ENCODE data around the gene MRPS15.

MRPS15 gene

DNA sequence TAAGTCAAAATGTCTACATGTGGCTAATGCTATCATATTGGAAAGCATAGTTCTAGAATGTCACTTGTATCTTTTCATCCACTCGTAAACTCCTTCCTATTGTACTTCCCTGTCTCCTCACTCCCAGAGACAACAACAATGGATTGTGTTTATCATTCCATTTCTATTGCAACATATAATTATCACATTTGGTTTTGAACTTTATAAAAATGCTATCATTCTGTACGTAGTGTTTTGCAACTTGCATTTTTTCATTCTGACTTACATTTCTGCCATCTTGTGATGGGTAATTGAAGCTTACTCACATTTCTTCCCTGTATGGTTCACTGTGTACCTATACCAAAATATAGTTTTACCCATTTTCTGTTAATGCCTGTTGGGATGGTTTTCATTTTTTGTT is 33.0 kb upstream of the MRPS15 start:
- no peak overlapping the region for H2BK15ac ChIP-seq (ENCODE audit: low read length)
- no peak overlapping the region for H3K14ac ChIP-seq (ENCODE audit: low read length)
- no peak overlapping the region for H3K4ac ChIP-seq (ENCODE audit: low read length)
- no peak overlapping the region for H4K91ac ChIP-seq (ENCODE audit: low read depth, low read length, poor library complexity)
- H2BK5ac ChIP-seq (ENCODE audit: low read length): no peak overlapping the region
- no CpG with 5 or more reads among the region's 2 CpGs for WGBS, 2 donors (ENCODE audit: extremely low coverage in 2 of 2, insufficient read length in 2 of 2, insufficient replicate concordance in 1 of 2)
- H3K9ac ChIP-seq (ENCODE audit: low read depth, low read length, poor library complexity): no peak overlapping the region
- no peak overlapping the region for H4K8ac ChIP-seq (ENCODE audit: low read depth, low read length)
- H3K9me3 ChIP-seq (replicated peaks in 1 of 2; ENCODE audit: control insufficient read depth in 2 of 2, insufficient read depth in 1 of 2, low read depth in 1 of 2, low read length in 2 of 2): no peaks in the 10 kb centered on the region
- no peak overlapping the region for H2BK120ac ChIP-seq (ENCODE audit: low read depth, low read length)
- DNase-seq (ENCODE audit: low spot score): no peak
- no peak overlapping the region for H2BK12ac ChIP-seq (ENCODE audit: low read length)
- no peaks in the 10 kb centered on the region for H3K36me3 ChIP-seq (replicated peaks in 1 of 2; ENCODE audit: control insufficient read depth in 2 of 2, insufficient read depth in 2 of 2, low read length in 2 of 2)
- no peaks in the 10 kb centered on the region for H3K4me1 ChIP-seq (ENCODE audit: control insufficient read depth in 2 of 2, insufficient read depth in 1 of 2, low read depth in 1 of 2, low read length in 2 of 2)
- H3K27me3 ChIP-seq (ENCODE audit: control insufficient read depth in 3 of 3, insufficient read depth in 3 of 3, low read depth in 1 of 3, low read length in 3 of 3): peaks cover 0 to 19% (median 5%) of the 10 kb centered on the region in 3 experiments
- no peak overlapping the region for H3K18ac ChIP-seq (ENCODE audit: low read length)
- H2AFZ ChIP-seq (ENCODE audit: low read length): no peak overlapping the region
- no peak overlapping the region for H2AK5ac ChIP-seq (ENCODE audit: low read depth, low read length)
- H3K27ac ChIP-seq (replicated peaks; ENCODE audit: low read length): no peak overlapping the region
- H3K4me2 ChIP-seq (ENCODE audit: insufficient read depth, low read length, poor library complexity, severe bottlenecking): no peak overlapping the region
- H3K4me3 ChIP-seq (ENCODE audit: low read length in 2 of 2): no peak overlapping the region
- no peaks in the 10 kb centered on the region for H3K79me1 ChIP-seq (ENCODE audit: low read depth, low read length)
- no peak overlapping the region for H3K23ac ChIP-seq (ENCODE audit: low read depth, low read length, poor library complexity)

DNA sequence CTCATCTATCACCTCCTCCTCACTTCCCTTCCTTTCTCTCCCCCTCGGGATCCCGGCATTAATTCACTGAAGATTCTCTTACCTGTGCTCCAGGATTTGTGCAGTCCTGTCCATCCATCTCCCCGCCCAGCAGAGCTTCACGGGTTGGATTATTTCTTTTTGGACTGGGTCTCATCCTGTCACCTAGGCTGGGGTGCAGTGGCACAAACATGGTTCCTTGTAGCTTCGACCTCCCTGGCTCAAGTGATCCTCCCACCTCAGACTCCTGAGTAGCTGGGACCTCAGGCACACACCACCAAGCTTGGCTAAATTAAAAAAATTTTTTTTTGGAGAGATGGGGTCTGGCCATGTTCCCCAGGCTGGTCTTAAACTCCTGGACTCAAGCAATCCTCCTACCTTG is 30.8 kb upstream of the MRPS15 start:
- H3K4ac ChIP-seq (ENCODE audit: low read length): no peak overlapping the region
- no peak overlapping the region for H3K9ac ChIP-seq (ENCODE audit: low read depth, low read length, poor library complexity)
- H2AFZ ChIP-seq (ENCODE audit: low read length): no peak overlapping the region
- H3K4me3 ChIP-seq (ENCODE audit: low read length in 2 of 2): no peak overlapping the region
- no peak overlapping the region for H2BK12ac ChIP-seq (ENCODE audit: low read length)
- no peak overlapping the region for H3K14ac ChIP-seq (ENCODE audit: low read length)
- H2BK120ac ChIP-seq (ENCODE audit: low read depth, low read length): no peak overlapping the region
- no peak overlapping the region for H2BK5ac ChIP-seq (ENCODE audit: low read length)
- no peaks in the 10 kb centered on the region for H3K36me3 ChIP-seq (replicated peaks in 1 of 2; ENCODE audit: control insufficient read depth in 2 of 2, insufficient read depth in 2 of 2, low read length in 2 of 2)
- DNase-seq (ENCODE audit: low spot score): no peak
- H3K18ac ChIP-seq (ENCODE audit: low read length): no peak overlapping the region
- peak overlapping the region; percentile 15 for H2BK15ac ChIP-seq (ENCODE audit: low read length)
- H3K27me3 ChIP-seq (ENCODE audit: control insufficient read depth in 3 of 3, insufficient read depth in 3 of 3, low read depth in 1 of 3, low read length in 3 of 3): peaks cover 0 to 20% (median 5%) of the 10 kb centered on the region in 3 experiments
- no peak overlapping the region for H2AK5ac ChIP-seq (ENCODE audit: low read depth, low read length)
- no peak overlapping the region for H4K91ac ChIP-seq (ENCODE audit: low read depth, low read length, poor library complexity)
- no peak overlapping the region for H3K27ac ChIP-seq (replicated peaks; ENCODE audit: low read length)
- H3K79me1 ChIP-seq (ENCODE audit: low read depth, low read length): no peaks in the 10 kb centered on the region
- H3K23ac ChIP-seq (ENCODE audit: low read depth, low read length, poor library complexity): no peak overlapping the region
- no CpG with 5 or more reads among the region's 5 CpGs for WGBS, 2 donors (ENCODE audit: extremely low coverage in 2 of 2, insufficient read length in 2 of 2, insufficient replicate concordance in 1 of 2)
- no peak overlapping the region for H3K4me2 ChIP-seq (ENCODE audit: insufficient read depth, low read length, poor library complexity, severe bottlenecking)
- no peaks in the 10 kb centered on the region for H3K9me3 ChIP-seq (replicated peaks in 1 of 2; ENCODE audit: control insufficient read depth in 2 of 2, insufficient read depth in 1 of 2, low read depth in 1 of 2, low read length in 2 of 2)
- no peak overlapping the region for H4K8ac ChIP-seq (ENCODE audit: low read depth, low read length)
- no peaks in the 10 kb centered on the region for H3K4me1 ChIP-seq (ENCODE audit: control insufficient read depth in 2 of 2, insufficient read depth in 1 of 2, low read depth in 1 of 2, low read length in 2 of 2)

DNA sequence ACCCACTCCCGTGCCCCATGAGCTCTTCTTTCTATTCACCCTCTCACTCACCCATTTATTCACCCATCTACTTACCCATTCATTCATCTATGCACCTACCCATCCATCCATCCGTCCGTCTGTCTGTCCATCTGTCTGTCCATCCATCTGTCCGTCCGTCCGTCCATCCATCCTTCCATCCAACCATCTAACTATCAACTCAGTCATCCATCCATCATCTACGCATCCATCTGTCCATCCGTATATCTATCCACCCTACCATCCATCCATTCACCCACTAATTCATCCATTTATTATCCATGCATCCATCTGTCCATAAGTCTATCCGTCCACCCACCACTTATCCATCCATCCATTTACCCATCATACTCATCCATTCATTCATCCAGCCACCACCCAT is 29.3 kb upstream of the MRPS15 start:
- H4K8ac ChIP-seq (ENCODE audit: low read depth, low read length): no peak overlapping the region
- no peak for DNase-seq (ENCODE audit: low spot score)
- H4K91ac ChIP-seq (ENCODE audit: low read depth, low read length, poor library complexity): no peak overlapping the region
- no peak overlapping the region for H3K18ac ChIP-seq (ENCODE audit: low read length)
- no peaks in the 10 kb centered on the region for H3K4me1 ChIP-seq (ENCODE audit: control insufficient read depth in 2 of 2, insufficient read depth in 1 of 2, low read depth in 1 of 2, low read length in 2 of 2)
- no peak overlapping the region for H2BK15ac ChIP-seq (ENCODE audit: low read length)
- no peak overlapping the region for H2AFZ ChIP-seq (ENCODE audit: low read length)
- H2BK120ac ChIP-seq (ENCODE audit: low read depth, low read length): no peak overlapping the region
- H3K79me1 ChIP-seq (ENCODE audit: low read depth, low read length): no peaks in the 10 kb centered on the region
- no peak overlapping the region for H3K4me2 ChIP-seq (ENCODE audit: insufficient read depth, low read length, poor library complexity, severe bottlenecking)
- no peak overlapping the region for H2BK5ac ChIP-seq (ENCODE audit: low read length)
- H3K23ac ChIP-seq (ENCODE audit: low read depth, low read length, poor library complexity): no peak overlapping the region
- no peak overlapping the region for H2BK12ac ChIP-seq (ENCODE audit: low read length)
- H3K36me3 ChIP-seq (replicated peaks in 1 of 2; ENCODE audit: control insufficient read depth in 2 of 2, insufficient read depth in 2 of 2, low read length in 2 of 2): no peaks in the 10 kb centered on the region
- 100% methylated on average over 2 of the region's 9 CpGs; no CpG with 5 or more reads in 1 of the 2 donors for WGBS, 2 donors (ENCODE audit: extremely low coverage in 2 of 2, insufficient read length in 2 of 2, insufficient replicate concordance in 1 of 2)
- no peaks in the 10 kb centered on the region for H3K9me3 ChIP-seq (replicated peaks in 1 of 2; ENCODE audit: control insufficient read depth in 2 of 2, insufficient read depth in 1 of 2, low read depth in 1 of 2, low read length in 2 of 2)
- no peak overlapping the region for H2AK5ac ChIP-seq (ENCODE audit: low read depth, low read length)
- H3K9ac ChIP-seq (ENCODE audit: low read depth, low read length, poor library complexity): no peak overlapping the region
- no peak overlapping the region for H3K14ac ChIP-seq (ENCODE audit: low read length)
- no peak overlapping the region for H3K4ac ChIP-seq (ENCODE audit: low read length)
- no peak overlapping the region for H3K27ac ChIP-seq (replicated peaks; ENCODE audit: low read length)
- H3K27me3 ChIP-seq (ENCODE audit: control insufficient read depth in 3 of 3, insufficient read depth in 3 of 3, low read depth in 1 of 3, low read length in 3 of 3): peaks cover 0 to 20% (median 5%) of the 10 kb centered on the region in 3 experiments
- H3K4me3 ChIP-seq (ENCODE audit: low read length in 2 of 2): no peak overlapping the region

DNA sequence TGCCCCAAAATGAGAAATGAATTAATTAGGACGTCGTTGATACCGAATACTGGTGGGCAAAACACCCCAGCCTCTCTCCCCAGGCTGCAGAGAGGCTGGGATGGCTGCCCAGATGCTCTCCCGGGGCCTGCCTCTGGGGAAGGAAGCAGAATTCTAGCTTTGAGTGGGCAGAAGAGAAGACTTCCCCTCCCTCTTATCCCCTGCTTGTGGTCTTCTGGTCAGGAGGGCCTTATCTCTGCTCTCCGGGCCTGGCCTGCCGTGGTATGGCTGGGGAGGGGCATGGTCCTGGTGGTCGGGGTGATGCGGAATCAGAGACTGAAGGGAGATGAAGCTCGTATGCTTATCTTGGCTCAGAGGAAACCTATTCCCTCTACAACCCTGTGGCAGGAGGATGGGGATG is 28.3 kb upstream of the MRPS15 start:
- no peak overlapping the region for H2BK12ac ChIP-seq (ENCODE audit: low read length)
- no peak overlapping the region for H3K4me2 ChIP-seq (ENCODE audit: insufficient read depth, low read length, poor library complexity, severe bottlenecking)
- H3K9me3 ChIP-seq (replicated peaks in 1 of 2; ENCODE audit: control insufficient read depth in 2 of 2, insufficient read depth in 1 of 2, low read depth in 1 of 2, low read length in 2 of 2): no peaks in the 10 kb centered on the region
- no CpG with 5 or more reads among the region's 9 CpGs for WGBS, 2 donors (ENCODE audit: extremely low coverage in 2 of 2, insufficient read length in 2 of 2, insufficient replicate concordance in 1 of 2)
- peak overlapping the region; percentile 48 for H3K18ac ChIP-seq (ENCODE audit: low read length)
- H2BK5ac ChIP-seq (ENCODE audit: low read length): no peak overlapping the region
- no peak overlapping the region for H3K23ac ChIP-seq (ENCODE audit: low read depth, low read length, poor library complexity)
- H3K27me3 ChIP-seq (ENCODE audit: control insufficient read depth in 3 of 3, insufficient read depth in 3 of 3, low read depth in 1 of 3, low read length in 3 of 3): peaks cover 0 to 22% (median 5%) of the 10 kb centered on the region in 3 experiments
- H3K27ac ChIP-seq (replicated peaks; ENCODE audit: low read length): no peak overlapping the region
- no peak overlapping the region for H4K91ac ChIP-seq (ENCODE audit: low read depth, low read length, poor library complexity)
- no peak overlapping the region for H2AK5ac ChIP-seq (ENCODE audit: low read depth, low read length)
- H3K4ac ChIP-seq (ENCODE audit: low read length): no peak overlapping the region
- no peak overlapping the region for H3K4me3 ChIP-seq (ENCODE audit: low read length in 2 of 2)
- H3K4me1 ChIP-seq (ENCODE audit: control insufficient read depth in 2 of 2, insufficient read depth in 1 of 2, low read depth in 1 of 2, low read length in 2 of 2): no peaks in the 10 kb centered on the region
- H3K14ac ChIP-seq (ENCODE audit: low read length): no peak overlapping the region
- H2BK15ac ChIP-seq (ENCODE audit: low read length): no peak overlapping the region
- H3K36me3 ChIP-seq (replicated peaks in 1 of 2; ENCODE audit: control insufficient read depth in 2 of 2, insufficient read depth in 2 of 2, low read length in 2 of 2): no peaks in the 10 kb centered on the region
- H4K8ac ChIP-seq (ENCODE audit: low read depth, low read length): no peak overlapping the region
- no peak overlapping the region for H3K9ac ChIP-seq (ENCODE audit: low read depth, low read length, poor library complexity)
- DNase-seq (ENCODE audit: low spot score): no peak
- H2AFZ ChIP-seq (ENCODE audit: low read length): no peak overlapping the region
- H2BK120ac ChIP-seq (ENCODE audit: low read depth, low read length): no peak overlapping the region
- no peaks in the 10 kb centered on the region for H3K79me1 ChIP-seq (ENCODE audit: low read depth, low read length)

Data from neuronal stem cell (in vitro differentiated cells).